ENCODE results near the gene SHC3.

DNA sequence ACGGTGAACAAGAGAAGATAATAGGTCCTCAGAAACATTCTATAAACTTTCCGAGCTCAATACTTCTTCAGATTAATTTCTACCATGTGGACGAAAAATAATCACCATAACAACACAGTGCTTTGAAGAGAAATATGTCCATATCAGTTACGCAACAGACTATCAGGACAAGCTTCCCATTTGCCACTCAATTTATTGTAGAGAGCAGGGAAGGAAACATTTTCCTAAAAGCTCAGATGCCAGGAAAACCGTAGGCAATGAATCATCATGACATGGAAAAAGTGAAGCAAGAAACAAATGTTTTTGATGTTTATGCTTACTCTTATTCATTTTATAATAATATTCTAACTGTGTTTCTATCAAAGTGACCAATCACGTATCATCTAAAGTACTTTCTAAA lies 99.8 kb downstream of the SHC3 start:
- TF ChIP-seq, protein P1, sequence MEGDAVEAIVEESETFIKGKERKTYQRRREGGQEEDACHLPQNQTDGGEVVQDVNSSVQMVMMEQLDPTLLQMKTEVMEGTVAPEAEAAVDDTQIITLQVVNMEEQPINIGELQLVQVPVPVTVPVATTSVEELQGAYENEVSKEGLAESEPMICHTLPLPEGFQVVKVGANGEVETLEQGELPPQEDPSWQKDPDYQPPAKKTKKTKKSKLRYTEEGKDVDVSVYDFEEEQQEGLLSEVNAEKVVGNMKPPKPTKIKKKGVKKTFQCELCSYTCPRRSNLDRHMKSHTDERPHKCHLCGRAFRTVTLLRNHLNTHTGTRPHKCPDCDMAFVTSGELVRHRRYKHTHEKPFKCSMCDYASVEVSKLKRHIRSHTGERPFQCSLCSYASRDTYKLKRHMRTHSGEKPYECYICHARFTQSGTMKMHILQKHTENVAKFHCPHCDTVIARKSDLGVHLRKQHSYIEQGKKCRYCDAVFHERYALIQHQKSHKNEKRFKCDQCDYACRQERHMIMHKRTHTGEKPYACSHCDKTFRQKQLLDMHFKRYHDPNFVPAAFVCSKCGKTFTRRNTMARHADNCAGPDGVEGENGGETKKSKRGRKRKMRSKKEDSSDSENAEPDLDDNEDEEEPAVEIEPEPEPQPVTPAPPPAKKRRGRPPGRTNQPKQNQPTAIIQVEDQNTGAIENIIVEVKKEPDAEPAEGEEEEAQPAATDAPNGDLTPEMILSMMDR (IDR thresholded peaks at IDR 0.05), result no peak
- TF ChIP-seq POLR2A (IDR thresholded peaks at IDR 0.05; ENCODE audit: low read depth) (no peak), POLR2AphosphoS5 (IDR thresholded peaks at IDR 0.05) (peak in 1 of 2 donors; percentile 42), EP300 (IDR thresholded peaks at IDR 0.05) (no peak)
